Measurements from ENCODE around the gene CD6. TPM values are rescaled to one million over a fixed set of nuclear protein-coding genes. Genes with fewer than 3 reads are reported as not detected.

CD6 gene
- total and polyA plus RNA-seq, 10 of the 15 experiments (the other 5 are each of a cell fraction or from before 2014, with no cell fraction given): 0.37 to 17.6 (median 6.2) TPM

DNA sequence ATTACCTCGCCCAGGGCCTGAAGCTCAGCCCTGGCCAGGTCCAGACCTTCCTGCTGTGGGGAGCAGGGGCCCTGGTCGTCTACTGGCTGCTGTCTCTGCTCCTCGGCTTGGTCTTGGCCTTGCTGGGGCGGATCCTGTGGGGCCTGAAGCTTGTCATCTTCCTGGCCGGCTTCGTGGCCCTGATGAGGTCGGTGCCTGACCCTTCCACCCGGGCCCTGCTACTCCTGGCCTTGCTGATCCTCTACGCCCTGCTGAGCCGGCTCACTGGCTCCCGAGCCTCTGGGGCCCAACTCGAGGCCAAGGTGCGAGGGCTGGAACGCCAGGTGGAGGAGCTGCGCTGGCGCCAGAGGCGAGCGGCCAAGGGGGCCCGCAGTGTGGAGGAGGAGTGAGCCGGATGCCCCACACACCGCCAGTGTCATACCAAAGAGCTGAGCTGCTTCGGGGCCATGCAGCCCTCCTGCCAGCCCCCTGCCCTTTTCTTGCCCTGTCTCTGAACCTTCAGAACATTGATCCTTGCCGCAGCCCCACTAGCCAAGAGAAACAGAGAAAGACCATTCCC is 49.6 kb upstream of the CD6 start:
- H2AFZ ChIP-seq (ENCODE audit: control insufficient read depth, low read depth, low read length): no peak overlapping the region
- H3K4me1 ChIP-seq (ENCODE audit: control insufficient read depth, insufficient read depth, low read length): peaks cover 34% of the 10 kb centered on the region
- in situ Hi-C loops (cut with MboI): no loop called here
- no peak for DNase-seq (ENCODE audit: low read depth, low spot score)
- H3K27ac ChIP-seq (ENCODE audit: control insufficient read depth, insufficient read depth): no peak overlapping the region
- no peaks in the 10 kb centered on the region for H3K9me3 ChIP-seq (replicated peaks; ENCODE audit: control insufficient read depth, insufficient read depth, low read length)
- no peak overlapping the region for H3K9ac ChIP-seq (ENCODE audit: control insufficient read depth, insufficient read depth, low read length)
- no peaks in the 10 kb centered on the region for H4K20me1 ChIP-seq (ENCODE audit: control insufficient read depth, insufficient read depth)
- H3K27me3 ChIP-seq (replicated peaks in 1 of 2; ENCODE audit: control insufficient read depth in 2 of 2, insufficient read depth in 2 of 2, low read length in 1 of 2): no peaks in the 10 kb centered on the region
- POLR2A ChIA-PET: no interaction called here
- H3K79me2 ChIP-seq (ENCODE audit: control insufficient read depth, insufficient read depth, low read length): peaks cover 19% of the 10 kb centered on the region
- SMC1A ChIA-PET (ENCODE audit: uncharacterized antibody, unreplicated experiment): interaction anchor here (1.3 kb wide), 2 partner anchors 10 to 48 kb away, joined by 3 to 4 read pairs; no protein-coding TSS in a partner anchor
- H3K36me3 ChIP-seq (ENCODE audit: control insufficient read depth in 2 of 2, insufficient read depth in 2 of 2, low read length in 1 of 2): peaks cover 17 to 21% of the 10 kb centered on the region in 2 experiments
- H3K4me3 ChIP-seq: no peak overlapping the region
- CTCF ChIA-PET: no interaction called here
- no peak for ATAC-seq
- WGBS (ENCODE audit: insufficient coverage, insufficient replicate concordance, low lambda C conversion rate, missing lambda C conversion rate): 93% methylated on average over 13 of the region's 23 CpGs
- BruUV-seq (replicated peaks): no TSS peak
- FAIRE-seq: no peak
- H3K4me2 ChIP-seq (ENCODE audit: control insufficient read depth, insufficient read depth): no peak overlapping the region
- intact Hi-C loops (cut with micrococcal nuclease; ENCODE audit: unreplicated experiment): no loop called here
- TF ChIP-seq BMI1 (IDR thresholded peaks at IDR 0.05; ENCODE audit: borderline replicate concordance): no peak
- no peak for TF ChIP-seq JUNB (IDR thresholded peaks at IDR 0.05)
- TF ChIP-seq POLR2A (IDR thresholded peaks at IDR 0.05; ENCODE audit: low read depth, low read length): 0 out of 2 replicates have a peak, but pooled peaks have one; percentile 24
- no peak for TF ChIP-seq RUNX3 (IDR thresholded peaks at IDR 0.05; ENCODE audit: low read length)
- RAD21 ChIA-PET (ENCODE audit: unreplicated experiment): no interaction called here

DNA sequence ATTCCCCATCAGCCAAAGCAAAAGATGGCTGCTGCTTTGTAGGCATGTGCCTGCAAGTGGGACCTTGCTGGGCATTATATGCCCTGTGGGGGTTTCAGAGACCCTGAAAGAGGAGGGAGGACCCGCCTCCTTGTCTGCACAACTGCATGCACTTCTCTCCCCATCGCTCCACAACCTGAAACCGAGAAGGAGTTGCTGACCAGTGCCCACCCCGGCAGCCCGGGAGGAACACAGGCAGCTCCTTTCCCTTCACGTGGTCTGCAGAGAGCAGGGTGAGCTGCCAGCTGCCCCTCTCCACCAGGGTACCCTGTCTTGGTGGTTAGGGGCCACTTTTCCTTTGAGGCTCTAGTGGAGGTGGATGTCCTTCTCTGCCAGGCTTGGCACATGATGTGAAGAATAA is 48.6 kb upstream of the CD6 start:
- H3K36me3 ChIP-seq (ENCODE audit: control insufficient read depth in 2 of 2, insufficient read depth in 2 of 2, low read length in 1 of 2): peaks cover 17 to 21% of the 10 kb centered on the region in 2 experiments
- FAIRE-seq (no peak), ATAC-seq (no peak), DNase-seq (ENCODE audit: low read depth, low spot score) (no peak)
- TF ChIP-seq RUNX3 (IDR thresholded peaks at IDR 0.05; ENCODE audit: low read length) (no peak), ETV6 (conservative IDR thresholded peaks at IDR 0.05 in 1 of 2, IDR thresholded peaks at IDR 0.05 in 1 of 2; ENCODE audit: borderline replicate concordance in 1 of 2, low read depth in 1 of 2) (no peak), JUND (IDR thresholded peaks at IDR 0.05; ENCODE audit: low read depth, low read length) (no peak), NR2F1 (conservative IDR thresholded peaks at IDR 0.05) (no peak)
- intact Hi-C loops (cut with micrococcal nuclease; ENCODE audit: unreplicated experiment): no loop called here
- WGBS (ENCODE audit: insufficient coverage, insufficient replicate concordance, low lambda C conversion rate, missing lambda C conversion rate): 93% methylated on average over 6 of the region's 6 CpGs
- ChIA-PET SMC1A (ENCODE audit: uncharacterized antibody, unreplicated experiment) (interaction anchor here (1.7 to 1.8 kb wide), 2 partner anchors 7 to 9 kb away, joined by 5 to 7 read pairs; partner anchors contain the start of gene TMEM109), POLR2A (interaction anchor here (1.7 kb wide), 1 partner anchor 9 kb away, joined by 9 read pairs; the partner anchor contains the start of gene TMEM109), CTCF (interaction anchor here (1.5 kb wide), 1 partner anchor 47 kb away, joined by 5 read pairs; no protein-coding TSS in a partner anchor), RAD21 (ENCODE audit: unreplicated experiment) (interaction anchor here (1.7 to 1.8 kb wide), 2 partner anchors 8 to 9 kb away, joined by 7 to 8 read pairs; partner anchors contain the start of gene TMEM109)
- no peaks in the 10 kb centered on the region for H3K27me3 ChIP-seq (replicated peaks in 1 of 2; ENCODE audit: control insufficient read depth in 2 of 2, insufficient read depth in 2 of 2, low read length in 1 of 2)
- H3K4me1 ChIP-seq (ENCODE audit: control insufficient read depth, insufficient read depth, low read length): peaks cover 30% of the 10 kb centered on the region
- no peak overlapping the region for H3K4me2 ChIP-seq (ENCODE audit: control insufficient read depth, insufficient read depth)
- H3K9me3 ChIP-seq (replicated peaks; ENCODE audit: control insufficient read depth, insufficient read depth, low read length): no peaks in the 10 kb centered on the region
- BruUV-seq (replicated peaks): TSS peak; percentile 49
- peaks cover 12% of the 10 kb centered on the region for H3K79me2 ChIP-seq (ENCODE audit: control insufficient read depth, insufficient read depth, low read length)
- no peak overlapping the region for H3K4me3 ChIP-seq
- H3K27ac ChIP-seq (ENCODE audit: control insufficient read depth, insufficient read depth): no peak overlapping the region
- no peaks in the 10 kb centered on the region for H4K20me1 ChIP-seq (ENCODE audit: control insufficient read depth, insufficient read depth)
- in situ Hi-C loops (cut with MboI): no loop called here
- H3K9ac ChIP-seq (ENCODE audit: control insufficient read depth, insufficient read depth, low read length): no peak overlapping the region
- no peak overlapping the region for H2AFZ ChIP-seq (ENCODE audit: control insufficient read depth, low read depth, low read length)
